Smooth muscle cell (in vitro differentiated cells): ENCODE data around the gene TBC1D32. TPM values are rescaled to one million over a fixed set of nuclear protein-coding genes. Genes with fewer than 3 reads are reported as not detected.

ENCODE experiments used
- DNase-seq: peaks from one replicate; lab custom pipeline; 2025; ENCODE audit not compliant: unreplicated experiment; lab: John Stamatoyannopoulos, UW
- H2AFZ ChIP-seq: fragments of 200-600 bp; sonication (generic); 2 replicates; pipeline ENCODE4 v1.6.0; 2016; ENCODE audit warnings: antibody characterized with exemption, low read depth, mild to moderate bottlenecking
- H3F3A ChIP-seq: fragments of 200-600 bp; sonication (generic); 2 replicates; pipeline ENCODE4 v1.6.0; 2017; ENCODE audit warnings: antibody characterized with exemption, low read depth
- H3K27ac ChIP-seq: fragments of 200-600 bp; sonication (generic); 2 replicates; pipeline ENCODE4 v1.5.1; 2016; ENCODE audit warnings: low read depth, mild to moderate bottlenecking
- H3K27me3 ChIP-seq: fragments of 200-600 bp; sonication (generic); 2 replicates; pipeline ENCODE4 v1.6.1; 2016; ENCODE audit warnings: low read depth, mild to moderate bottlenecking
- H3K36me3 ChIP-seq: fragments of 200-600 bp; sonication (generic); 2 replicates; pipeline ENCODE4 v1.5.1; 2016; ENCODE audit warnings: low read depth
- H3K4me1 ChIP-seq: fragments of 200-600 bp; sonication (generic); 2 replicates; pipeline ENCODE4 v1.5.1; 2016; ENCODE audit warnings: low read depth
- H3K4me2 ChIP-seq: fragments of 200-600 bp; sonication (generic); 2 replicates; pipeline ENCODE4 v1.6.0; 2016; ENCODE audit warnings: mild to moderate bottlenecking
- H3K4me3 ChIP-seq: fragments of 200-600 bp; sonication (generic); 2 replicates; pipeline ENCODE4 v1.5.1; 2016; ENCODE audit warnings: mild to moderate bottlenecking
- H3K79me2 ChIP-seq: fragments of 200-600 bp; sonication (generic); 2 replicates; pipeline ENCODE4 v1.6.0; 2016; ENCODE audit warnings: low read depth, mild to moderate bottlenecking
- H3K9ac ChIP-seq: fragments of 200-600 bp; sonication (generic); 2 replicates; pipeline ENCODE4 v1.6.0; 2016; ENCODE audit warnings: low read depth
- H3K9me3 ChIP-seq: fragments of 200-600 bp; sonication (generic); replicated peaks from 2 replicates; pipeline ENCODE4 v1.5.1; 2016; ENCODE audit warnings: low read depth
- H4K20me1 ChIP-seq: fragments of 200-600 bp; sonication (generic); 2 replicates; pipeline ENCODE4 v1.6.0; 2016; ENCODE audit warnings: low read depth
- WGBS: methylation state at CpG from one replicate; pipeline ENCODE4 v1.1.7; 2016; ENCODE audit warnings: low lambda C conversion rate; 5-methylcytosine and 5-hydroxymethylcytosine counted together
- polyA plus RNA-seq: library from polyadenylated mRNA; unstranded; fragments of >200 nt; fragmentation: Nextera tagmentation; extraction: Ambion mirVana; gene quantifications from 2 replicates; pipeline ENCODE4 v1.2.1, GENCODE V29; 2016
- total RNA-seq: library from RNA; depleted of rRNA; stranded (reverse); fragments of >200 nt; gene quantifications from 2 replicates; pipeline ENCODE4 v1.2.3, GENCODE V29; 2014
- TF ChIP-seq, protein P1 (sequence below): fragments of 200-600 bp; sonication (generic); IDR thresholded peaks from 2 replicates; pipeline ENCODE4 v1.5.1; 2017; ENCODE audit warnings: borderline replicate concordance, mild to moderate bottlenecking, antibody characterized with exemption; ENCODE audit not compliant: insufficient read depth, poor library complexity, severe bottlenecking

TBC1D32 gene
- total and polyA plus RNA-seq, 2 experiments from 2014 or later: 4.2 to 14.5 TPM

DNA sequence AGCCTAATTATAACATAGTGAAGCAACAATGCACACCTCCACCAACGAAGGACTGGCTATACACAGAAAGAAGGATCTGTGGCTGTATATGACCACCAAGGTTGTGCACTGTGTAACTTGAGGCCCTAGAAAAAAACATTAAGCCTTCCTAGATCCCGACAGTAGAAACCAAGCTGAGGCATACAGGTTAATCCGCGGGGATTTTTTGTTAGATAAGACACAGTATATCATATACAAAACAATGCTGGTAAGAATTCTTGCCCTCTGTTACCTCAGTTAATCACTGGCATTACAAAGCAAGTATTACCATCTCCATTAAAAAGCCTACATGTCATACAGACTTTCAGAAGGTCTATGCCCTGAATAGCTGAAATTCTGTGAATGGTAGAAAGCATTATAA lies 228.8 kb downstream of the TBC1D32 start:
- Histone ChIP-seq H3K9ac (no peak overlapping the region), H3K4me3 (no peak overlapping the region), H2AFZ (no peak overlapping the region), H3K79me2 (no peaks in the 10 kb centered on the region), H3K36me3 (no peaks in the 10 kb centered on the region), H3K27me3 (no peaks in the 10 kb centered on the region), H4K20me1 (no peaks in the 10 kb centered on the region), H3K27ac (no peak overlapping the region), H3K4me1 (no peaks in the 10 kb centered on the region), H3K9me3 (no peaks in the 10 kb centered on the region), H3K4me2 (no peak overlapping the region), H3F3A (no peaks in the 10 kb centered on the region)
- DNase-seq: no peak
- TF ChIP-seq, protein P1, sequence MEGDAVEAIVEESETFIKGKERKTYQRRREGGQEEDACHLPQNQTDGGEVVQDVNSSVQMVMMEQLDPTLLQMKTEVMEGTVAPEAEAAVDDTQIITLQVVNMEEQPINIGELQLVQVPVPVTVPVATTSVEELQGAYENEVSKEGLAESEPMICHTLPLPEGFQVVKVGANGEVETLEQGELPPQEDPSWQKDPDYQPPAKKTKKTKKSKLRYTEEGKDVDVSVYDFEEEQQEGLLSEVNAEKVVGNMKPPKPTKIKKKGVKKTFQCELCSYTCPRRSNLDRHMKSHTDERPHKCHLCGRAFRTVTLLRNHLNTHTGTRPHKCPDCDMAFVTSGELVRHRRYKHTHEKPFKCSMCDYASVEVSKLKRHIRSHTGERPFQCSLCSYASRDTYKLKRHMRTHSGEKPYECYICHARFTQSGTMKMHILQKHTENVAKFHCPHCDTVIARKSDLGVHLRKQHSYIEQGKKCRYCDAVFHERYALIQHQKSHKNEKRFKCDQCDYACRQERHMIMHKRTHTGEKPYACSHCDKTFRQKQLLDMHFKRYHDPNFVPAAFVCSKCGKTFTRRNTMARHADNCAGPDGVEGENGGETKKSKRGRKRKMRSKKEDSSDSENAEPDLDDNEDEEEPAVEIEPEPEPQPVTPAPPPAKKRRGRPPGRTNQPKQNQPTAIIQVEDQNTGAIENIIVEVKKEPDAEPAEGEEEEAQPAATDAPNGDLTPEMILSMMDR: no peak
- WGBS: 35% methylated on average over 4 of the region's 4 CpGs

DNA sequence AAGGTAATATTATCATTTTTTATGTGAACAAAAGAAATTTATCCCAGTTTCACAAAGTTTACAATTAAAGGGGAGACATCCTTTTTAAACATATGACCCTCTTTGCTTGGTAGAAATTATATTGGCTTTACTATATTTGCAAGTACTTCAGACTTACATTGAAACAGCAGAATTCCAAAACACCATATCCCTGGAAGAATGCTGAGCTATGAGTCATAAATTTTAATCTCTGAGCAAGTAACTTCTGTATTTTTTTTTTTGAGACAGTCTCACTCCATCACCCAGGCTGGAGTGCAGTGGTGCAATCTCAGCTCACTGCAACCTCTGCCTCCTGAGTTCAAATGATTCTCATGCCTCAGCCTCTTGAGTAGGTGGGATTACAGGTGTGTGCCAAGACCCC lies 240.4 kb downstream of the TBC1D32 start:
- no peak overlapping the region for H3K27ac ChIP-seq
- no peaks in the 10 kb centered on the region for H3K36me3 ChIP-seq
- no peak for DNase-seq
- no peaks in the 10 kb centered on the region for H3K27me3 ChIP-seq
- TF ChIP-seq, protein P1: no peak
- H3K4me1 ChIP-seq: no peaks in the 10 kb centered on the region
- no peak overlapping the region for H3K4me3 ChIP-seq
- H3K79me2 ChIP-seq: no peaks in the 10 kb centered on the region
- no peak overlapping the region for H3K9ac ChIP-seq
- H4K20me1 ChIP-seq: no peaks in the 10 kb centered on the region
- H2AFZ ChIP-seq: no peak overlapping the region
- H3K4me2 ChIP-seq: no peak overlapping the region
- no peaks in the 10 kb centered on the region for H3K9me3 ChIP-seq
- H3F3A ChIP-seq: no peaks in the 10 kb centered on the region

DNA sequence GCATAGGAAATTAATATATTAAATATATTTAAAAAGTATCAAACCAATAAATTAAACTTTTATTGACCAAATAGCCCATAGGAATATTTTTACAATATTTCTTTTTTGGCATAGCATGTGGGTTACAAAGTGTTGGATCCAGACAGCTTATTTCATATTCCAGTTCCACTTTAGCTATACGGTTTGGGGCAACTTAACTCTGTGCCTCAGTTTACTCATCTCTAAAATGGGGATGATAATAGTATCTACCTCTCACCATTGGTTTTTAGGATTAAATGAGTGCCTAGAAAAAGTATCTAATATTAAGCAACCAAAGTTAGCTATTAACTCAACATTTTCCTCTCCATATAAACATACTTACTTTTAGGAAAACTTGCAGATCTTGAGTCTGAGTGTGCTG lies 243.8 kb downstream of the TBC1D32 start:
- Histone ChIP-seq H3K9ac (no peak overlapping the region), H3K4me3 (no peak overlapping the region), H3K27ac (no peak overlapping the region), H3K9me3 (no peaks in the 10 kb centered on the region), H3K36me3 (no peaks in the 10 kb centered on the region), H3K27me3 (no peaks in the 10 kb centered on the region), H3K79me2 (no peaks in the 10 kb centered on the region), H4K20me1 (no peaks in the 10 kb centered on the region), H3F3A (no peaks in the 10 kb centered on the region), H3K4me1 (no peaks in the 10 kb centered on the region), H3K4me2 (no peak overlapping the region), H2AFZ (no peak overlapping the region)
- TF ChIP-seq, protein P1: no peak
- 95% methylated on average over 1 of the region's 1 CpG for WGBS
- DNase-seq: no peak

DNA sequence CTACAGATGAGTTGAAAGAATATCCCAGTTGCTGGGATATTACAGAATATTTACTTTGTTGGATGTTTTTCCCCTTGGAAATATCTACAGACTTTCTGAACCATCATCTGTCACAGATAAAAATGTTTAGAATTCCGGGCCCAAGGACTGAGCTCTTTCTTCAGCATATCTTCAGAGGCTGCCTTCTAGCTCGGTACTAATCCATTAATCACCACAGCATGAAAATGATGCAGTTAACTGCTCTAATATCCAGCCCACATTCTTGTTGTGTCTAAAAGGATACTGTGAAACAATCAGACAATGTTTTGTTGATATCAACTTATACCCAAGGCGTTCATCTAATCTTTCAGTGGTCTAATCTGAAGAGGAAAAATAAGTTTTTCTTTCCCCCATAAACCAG lies 247.4 kb downstream of the TBC1D32 start:
- no peak overlapping the region for H3K27ac ChIP-seq
- peak overlapping the region; percentile 30 for H3K4me2 ChIP-seq
- H4K20me1 ChIP-seq: no peaks in the 10 kb centered on the region
- H3K4me1 ChIP-seq: no peaks in the 10 kb centered on the region
- H3K27me3 ChIP-seq: no peaks in the 10 kb centered on the region
- TF ChIP-seq, protein P1: no peak
- H3K4me3 ChIP-seq: no peak overlapping the region
- no peaks in the 10 kb centered on the region for H3K36me3 ChIP-seq
- no peaks in the 10 kb centered on the region for H3F3A ChIP-seq
- no peak overlapping the region for H3K9ac ChIP-seq
- H3K9me3 ChIP-seq: no peaks in the 10 kb centered on the region
- no peak overlapping the region for H2AFZ ChIP-seq
- no peaks in the 10 kb centered on the region for H3K79me2 ChIP-seq
- WGBS: 31% methylated on average over 3 of the region's 3 CpGs
- DNase-seq: no peak
